GM12878 (cell line): Measurements from ENCODE around the gene TSPAN2.

Source experiments
- BHLHE40 ChIP-seq, 2 experiments: fragments of 450-650 bp in 1 of 2; IDR thresholded peaks; 2 replicates each; pipeline ENCODE4 v1.6.1; 2011 to 2017; ENCODE audit warnings: low read depth in 2 of 2, borderline replicate concordance in 1 of 2, improper control_type of control experiment in 1 of 2, low read length in 1 of 2, mild to moderate bottlenecking in 1 of 2
- CBX5 ChIP-seq: sonication (generic); IDR thresholded peaks from 2 replicates; pipeline ENCODE4 v1.6.1; 2016; ENCODE audit warnings: low read depth, moderate library complexity, mild to moderate bottlenecking, inconsistent platforms
- ETV6 ChIP-seq, 2 experiments: fragments of 450-650 bp in 1 of 2; IDR thresholded peaks in 1 of 2; conservative IDR thresholded peaks in 1 of 2; 2 replicates each; pipeline ENCODE4 v1.6.1; 2014; ENCODE audit warnings: antibody characterized with exemption in 1 of 2, borderline replicate concordance in 1 of 2, low read depth in 1 of 2, mild to moderate bottlenecking in 1 of 2, moderate library complexity in 1 of 2
- EZH2 ChIP-seq: IDR thresholded peaks from 2 replicates; pipeline ENCODE4 v1.6.1; 2012; ENCODE audit warnings: low read depth, mild to moderate bottlenecking, control low read depth, inconsistent platforms, low read length, borderline replicate concordance; ENCODE audit not compliant: control insufficient read depth
- GABPA ChIP-seq: IDR thresholded peaks from 2 replicates; pipeline ENCODE4 v1.6.1; 2014; ENCODE audit warnings: antibody characterized with exemption, low read depth, mild to moderate bottlenecking, inconsistent platforms
- NFXL1 ChIP-seq: fragments of 450-650 bp; IDR thresholded peaks from 2 replicates; pipeline ENCODE4 v1.6.1; 2017; ENCODE audit warnings: antibody characterized with exemption, mild to moderate bottlenecking, borderline replicate concordance
- SMC3 ChIP-seq: IDR thresholded peaks from 2 replicates; pipeline ENCODE4 v1.6.1; 2011; ENCODE audit warnings: low read length, improper control_type of control experiment, borderline replicate concordance
- TF ChIP-seq, protein P1 (sequence below): IDR thresholded peaks from 2 replicates; pipeline ENCODE4 v1.6.1; 2011; ENCODE audit warnings: low read depth, mild to moderate bottlenecking, low read length, moderate library complexity, borderline replicate concordance; ENCODE audit errors: extremely low read depth
- TF ChIP-seq, protein P2 (sequence below): IDR thresholded peaks from 2 replicates; pipeline ENCODE4 v1.6.1; 2012; ENCODE audit warnings: mild to moderate bottlenecking, low read depth, low read length
- TF ChIP-seq, protein P3 (sequence below), 3 experiments: IDR thresholded peaks in 2 of 3; conservative IDR thresholded peaks in 1 of 3; 2 replicates each; pipeline ENCODE4 v1.5.1; 2011; ENCODE audit warnings: low read depth in 3 of 3, low read length in 3 of 3, mild to moderate bottlenecking in 3 of 3, control low read depth in 2 of 3, moderate library complexity in 2 of 3, inconsistent platforms in 1 of 3, mixed read lengths in 1 of 3; ENCODE audit not compliant: control insufficient read depth in 2 of 3, insufficient read depth in 1 of 3; ENCODE audit errors: extremely low read depth in 1 of 3

DNA sequence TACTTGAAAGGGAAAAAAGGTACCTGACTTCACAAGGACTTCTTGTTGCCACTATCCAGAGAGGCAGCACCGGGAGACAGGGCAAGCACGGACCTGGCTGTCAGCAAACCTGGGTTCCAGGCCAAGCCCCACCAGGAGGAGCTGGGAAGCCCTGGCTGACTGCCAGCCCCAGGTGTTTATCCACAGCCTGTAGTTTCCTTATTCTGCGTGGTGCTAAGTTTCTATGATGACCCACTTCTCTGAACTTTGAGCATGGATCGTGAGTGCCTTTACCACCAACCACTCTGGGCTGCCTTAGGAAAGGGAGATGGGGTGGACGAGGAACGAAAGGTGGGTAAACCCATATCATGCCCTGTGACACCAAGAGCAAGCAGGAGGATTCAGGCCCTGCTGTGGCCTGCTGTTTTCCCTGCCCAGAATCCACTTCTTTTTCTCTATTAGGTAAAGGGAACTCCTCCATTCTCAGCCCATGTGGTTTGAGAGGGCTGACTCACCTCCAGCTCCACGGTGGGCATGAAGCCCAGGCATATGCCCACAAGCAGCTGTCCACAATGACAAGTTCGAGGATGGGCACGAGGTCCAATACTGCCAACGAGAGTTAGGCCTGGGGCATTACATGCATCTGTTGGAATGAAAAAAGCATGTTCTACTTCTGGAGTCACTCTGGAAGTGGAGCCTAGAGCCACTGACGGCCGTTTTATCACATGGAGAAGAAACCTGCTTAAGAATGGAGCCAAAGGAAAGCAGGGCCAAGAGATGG lies 20.3 kb downstream of the TSPAN2 start:
- no peak for TF ChIP-seq SMC3
- no peak for TF ChIP-seq EZH2
- TF ChIP-seq CBX5, result no peak
- TF ChIP-seq GABPA, result no peak
- TF ChIP-seq, protein P1, sequence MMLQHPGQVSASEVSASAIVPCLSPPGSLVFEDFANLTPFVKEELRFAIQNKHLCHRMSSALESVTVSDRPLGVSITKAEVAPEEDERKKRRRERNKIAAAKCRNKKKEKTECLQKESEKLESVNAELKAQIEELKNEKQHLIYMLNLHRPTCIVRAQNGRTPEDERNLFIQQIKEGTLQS, result no peak
- TF ChIP-seq, protein P2, sequence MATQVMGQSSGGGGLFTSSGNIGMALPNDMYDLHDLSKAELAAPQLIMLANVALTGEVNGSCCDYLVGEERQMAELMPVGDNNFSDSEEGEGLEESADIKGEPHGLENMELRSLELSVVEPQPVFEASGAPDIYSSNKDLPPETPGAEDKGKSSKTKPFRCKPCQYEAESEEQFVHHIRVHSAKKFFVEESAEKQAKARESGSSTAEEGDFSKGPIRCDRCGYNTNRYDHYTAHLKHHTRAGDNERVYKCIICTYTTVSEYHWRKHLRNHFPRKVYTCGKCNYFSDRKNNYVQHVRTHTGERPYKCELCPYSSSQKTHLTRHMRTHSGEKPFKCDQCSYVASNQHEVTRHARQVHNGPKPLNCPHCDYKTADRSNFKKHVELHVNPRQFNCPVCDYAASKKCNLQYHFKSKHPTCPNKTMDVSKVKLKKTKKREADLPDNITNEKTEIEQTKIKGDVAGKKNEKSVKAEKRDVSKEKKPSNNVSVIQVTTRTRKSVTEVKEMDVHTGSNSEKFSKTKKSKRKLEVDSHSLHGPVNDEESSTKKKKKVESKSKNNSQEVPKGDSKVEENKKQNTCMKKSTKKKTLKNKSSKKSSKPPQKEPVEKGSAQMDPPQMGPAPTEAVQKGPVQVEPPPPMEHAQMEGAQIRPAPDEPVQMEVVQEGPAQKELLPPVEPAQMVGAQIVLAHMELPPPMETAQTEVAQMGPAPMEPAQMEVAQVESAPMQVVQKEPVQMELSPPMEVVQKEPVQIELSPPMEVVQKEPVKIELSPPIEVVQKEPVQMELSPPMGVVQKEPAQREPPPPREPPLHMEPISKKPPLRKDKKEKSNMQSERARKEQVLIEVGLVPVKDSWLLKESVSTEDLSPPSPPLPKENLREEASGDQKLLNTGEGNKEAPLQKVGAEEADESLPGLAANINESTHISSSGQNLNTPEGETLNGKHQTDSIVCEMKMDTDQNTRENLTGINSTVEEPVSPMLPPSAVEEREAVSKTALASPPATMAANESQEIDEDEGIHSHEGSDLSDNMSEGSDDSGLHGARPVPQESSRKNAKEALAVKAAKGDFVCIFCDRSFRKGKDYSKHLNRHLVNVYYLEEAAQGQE, result no peak
- TF ChIP-seq NFXL1, result no peak
- no peak for TF ChIP-seq BHLHE40 (IDR thresholded peaks at IDR 0.05; ENCODE audit: borderline replicate concordance in 1 of 2, low read depth in 2 of 2, low read length in 1 of 2)
- TF ChIP-seq, protein P3, sequence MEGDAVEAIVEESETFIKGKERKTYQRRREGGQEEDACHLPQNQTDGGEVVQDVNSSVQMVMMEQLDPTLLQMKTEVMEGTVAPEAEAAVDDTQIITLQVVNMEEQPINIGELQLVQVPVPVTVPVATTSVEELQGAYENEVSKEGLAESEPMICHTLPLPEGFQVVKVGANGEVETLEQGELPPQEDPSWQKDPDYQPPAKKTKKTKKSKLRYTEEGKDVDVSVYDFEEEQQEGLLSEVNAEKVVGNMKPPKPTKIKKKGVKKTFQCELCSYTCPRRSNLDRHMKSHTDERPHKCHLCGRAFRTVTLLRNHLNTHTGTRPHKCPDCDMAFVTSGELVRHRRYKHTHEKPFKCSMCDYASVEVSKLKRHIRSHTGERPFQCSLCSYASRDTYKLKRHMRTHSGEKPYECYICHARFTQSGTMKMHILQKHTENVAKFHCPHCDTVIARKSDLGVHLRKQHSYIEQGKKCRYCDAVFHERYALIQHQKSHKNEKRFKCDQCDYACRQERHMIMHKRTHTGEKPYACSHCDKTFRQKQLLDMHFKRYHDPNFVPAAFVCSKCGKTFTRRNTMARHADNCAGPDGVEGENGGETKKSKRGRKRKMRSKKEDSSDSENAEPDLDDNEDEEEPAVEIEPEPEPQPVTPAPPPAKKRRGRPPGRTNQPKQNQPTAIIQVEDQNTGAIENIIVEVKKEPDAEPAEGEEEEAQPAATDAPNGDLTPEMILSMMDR (IDR thresholded peaks at IDR 0.05 in 2 of 3, conservative IDR thresholded peaks at IDR 0.05 in 1 of 3; ENCODE audit: control insufficient read depth in 2 of 3, extremely low read depth in 1 of 3, insufficient read depth in 1 of 3, low read depth in 3 of 3, low read length in 3 of 3), result no peak
- TF ChIP-seq ETV6 (conservative IDR thresholded peaks at IDR 0.05 in 1 of 2, IDR thresholded peaks at IDR 0.05 in 1 of 2; ENCODE audit: borderline replicate concordance in 1 of 2, low read depth in 1 of 2), result no peak
